Thyroid gland (tissue), 4 donors: ENCODE data around the gene P2RX3. TPM values are rescaled to one million over a fixed set of nuclear protein-coding genes. Genes with fewer than 3 reads are reported as not detected.

Source experiments
- DNase-seq, 2 donors: peaks; one replicate each; pipeline ENCODE4 v3.0.0-alpha.2; 2019
- H3K27ac ChIP-seq, 3 donors: fragments of 200-600 bp; sonication (generic); 1 replicate in 2 of 3; 2 replicates in 1 of 3; pipeline ENCODE4 v1.5.1; 2016 to 2019; ENCODE audit warnings: mild to moderate bottlenecking in 1 of 3, moderate library complexity in 1 of 3
- H3K27me3 ChIP-seq: fragments of 200-600 bp; sonication (generic); one replicate; pipeline ENCODE4 v1.5.1; 2019
- H3K36me3 ChIP-seq, 2 donors: fragments of 200-600 bp; sonication (generic); one replicate each; pipeline ENCODE4 v1.5.1; 2016 to 2019
- H3K4me1 ChIP-seq, 2 donors: fragments of 200-600 bp; sonication (generic); one replicate each; pipeline ENCODE4 v1.5.1; 2017 to 2019
- H3K4me3 ChIP-seq, 3 donors: fragments of 200-600 bp; sonication (generic); replicated peaks in 1 of 3; 1 replicate in 2 of 3; 2 replicates in 1 of 3; pipeline ENCODE4 v1.5.1; 2016; ENCODE audit warnings: mild to moderate bottlenecking in 1 of 3
- H3K9me3 ChIP-seq: fragments of 200-600 bp; sonication (generic); one replicate; pipeline ENCODE4 v1.5.1; 2017
- POLR2A ChIP-seq, 2 donors: fragments of 450-650 bp; IDR thresholded peaks; one replicate each; pipeline ENCODE4 v1.6.1; 2017; ENCODE audit warnings: antibody characterized with exemption in 2 of 2, mild to moderate bottlenecking in 2 of 2, moderate library complexity in 1 of 2
- WGBS, 2 donors: methylation state at CpG; one replicate each; pipeline ENCODE4 v1.1.5; 2017; 5-methylcytosine and 5-hydroxymethylcytosine counted together
- intact Hi-C: fragments of 100-400 bp; cut with DNase I; formaldehyde crosslinking; loops from one replicate; pipeline ENCODE4 v1.15.1; 2023
- total RNA-seq, 4 donors: library from RNA; depleted of rRNA; stranded (reverse); fragments of >200 nt; gene quantifications; one replicate each; pipeline ENCODE4 v1.2.3, GENCODE V29; 2016
- TF ChIP-seq, protein P1 (sequence below), 6 experiments: fragments of 200-600 bp in 3 of 6; fragments of 450-650 bp in 3 of 6; sonication (generic) in 3 of 6; IDR thresholded peaks; one replicate each; pipeline ENCODE4 v1.5.1; 2016 to 2019; ENCODE audit warnings: antibody characterized with exemption in 6 of 6, mild to moderate bottlenecking in 2 of 6, inconsistent platforms in 1 of 6, moderate library complexity in 1 of 6

Gene P2RX3
- total RNA-seq, 4 donors from 2014 or later, result not detected

DNA sequence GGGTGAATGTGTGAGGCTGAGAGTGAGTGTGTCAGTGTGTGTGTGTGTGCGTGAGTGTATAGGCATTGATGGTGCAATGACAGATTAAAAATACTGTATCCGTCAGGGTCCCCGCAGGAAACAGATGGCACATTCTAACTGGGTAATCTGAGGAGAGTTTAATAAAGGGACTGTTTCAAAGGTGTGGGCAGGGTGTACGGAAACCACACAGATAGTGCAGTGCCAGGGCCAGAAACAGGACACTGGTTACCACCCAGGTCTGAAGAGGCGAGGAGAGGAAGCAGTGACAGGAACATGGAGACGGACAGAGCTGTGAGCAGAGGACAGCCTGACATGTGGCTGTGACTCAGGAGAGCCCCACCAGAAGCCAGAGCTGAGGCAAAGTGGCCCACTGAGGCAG lies 16.5 kb downstream of the P2RX3 start:
- no peak overlapping the region for H3K27ac ChIP-seq
- H3K4me1 ChIP-seq, result peaks cover 0 to 3% of the 10 kb centered on the region in 2 donors
- intact Hi-C loops, result no loop called here
- WGBS, 2 donors, result 89 to 90% methylated on average over 6 of the region's 6 CpGs
- TF ChIP-seq, protein P1, sequence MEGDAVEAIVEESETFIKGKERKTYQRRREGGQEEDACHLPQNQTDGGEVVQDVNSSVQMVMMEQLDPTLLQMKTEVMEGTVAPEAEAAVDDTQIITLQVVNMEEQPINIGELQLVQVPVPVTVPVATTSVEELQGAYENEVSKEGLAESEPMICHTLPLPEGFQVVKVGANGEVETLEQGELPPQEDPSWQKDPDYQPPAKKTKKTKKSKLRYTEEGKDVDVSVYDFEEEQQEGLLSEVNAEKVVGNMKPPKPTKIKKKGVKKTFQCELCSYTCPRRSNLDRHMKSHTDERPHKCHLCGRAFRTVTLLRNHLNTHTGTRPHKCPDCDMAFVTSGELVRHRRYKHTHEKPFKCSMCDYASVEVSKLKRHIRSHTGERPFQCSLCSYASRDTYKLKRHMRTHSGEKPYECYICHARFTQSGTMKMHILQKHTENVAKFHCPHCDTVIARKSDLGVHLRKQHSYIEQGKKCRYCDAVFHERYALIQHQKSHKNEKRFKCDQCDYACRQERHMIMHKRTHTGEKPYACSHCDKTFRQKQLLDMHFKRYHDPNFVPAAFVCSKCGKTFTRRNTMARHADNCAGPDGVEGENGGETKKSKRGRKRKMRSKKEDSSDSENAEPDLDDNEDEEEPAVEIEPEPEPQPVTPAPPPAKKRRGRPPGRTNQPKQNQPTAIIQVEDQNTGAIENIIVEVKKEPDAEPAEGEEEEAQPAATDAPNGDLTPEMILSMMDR (IDR thresholded peaks at IDR 0.05), result no peak
- no peak for TF ChIP-seq POLR2A (IDR thresholded peaks at IDR 0.05)
- no peak for DNase-seq
- no peaks in the 10 kb centered on the region for H3K27me3 ChIP-seq
- H3K36me3 ChIP-seq, result no peaks in the 10 kb centered on the region
- H3K4me3 ChIP-seq, result no peak overlapping the region
- no peaks in the 10 kb centered on the region for H3K9me3 ChIP-seq

DNA sequence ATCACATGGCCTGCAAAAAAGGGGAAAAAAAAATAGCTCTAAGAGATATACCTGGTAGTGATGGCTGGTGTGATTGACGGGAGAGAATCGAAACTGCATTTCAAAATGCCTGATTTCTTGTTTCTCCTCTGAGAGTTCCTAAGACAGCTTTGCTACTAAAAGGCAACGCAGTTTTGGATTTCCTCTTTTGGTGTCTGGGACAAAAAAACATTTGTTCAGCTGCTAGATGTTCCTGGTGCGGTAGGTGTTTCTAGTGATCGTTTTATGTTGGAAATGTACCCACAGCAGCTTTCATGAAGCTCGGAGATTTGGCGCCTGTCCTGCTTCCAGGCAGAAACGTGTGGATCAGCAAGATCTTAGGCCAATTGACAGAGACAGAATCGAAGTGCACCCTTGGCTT lies 18.1 kb downstream of the P2RX3 start:
- intact Hi-C loops, result no loop called here
- Histone ChIP-seq H3K36me3 (no peaks in the 10 kb centered on the region), H3K4me1 (no peaks in the 10 kb centered on the region), H3K9me3 (no peaks in the 10 kb centered on the region), H3K27me3 (no peaks in the 10 kb centered on the region), H3K4me3 (no peak overlapping the region), H3K27ac (no peak overlapping the region)
- 79 to 85% methylated on average over 9 of the region's 9 CpGs for WGBS, 2 donors
- no peak for DNase-seq
- TF ChIP-seq, protein P1 (IDR thresholded peaks at IDR 0.05), result no peak

DNA sequence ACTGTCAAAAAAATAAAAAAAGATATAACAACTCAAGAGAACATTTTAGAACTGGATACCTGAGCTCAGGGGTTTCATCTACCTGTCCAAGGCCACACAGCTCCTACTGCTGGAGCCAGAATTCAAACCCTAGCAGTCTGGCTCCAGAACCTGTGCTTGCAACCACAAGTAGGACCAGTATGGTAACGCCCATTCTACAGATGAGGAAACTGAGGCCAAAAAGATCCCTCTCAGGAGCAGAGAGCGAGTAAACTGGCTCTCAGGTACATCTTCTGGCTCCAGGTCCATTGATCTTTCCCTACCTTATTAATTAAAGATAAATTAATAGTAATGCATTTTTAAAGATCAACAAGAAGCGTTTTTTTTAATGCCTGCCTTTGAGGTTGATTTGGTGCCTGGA lies 19.2 kb downstream of the P2RX3 start:
- WGBS, 2 donors, result 90 to 96% methylated on average over 3 of the region's 3 CpGs
- Histone ChIP-seq H3K27me3 (no peaks in the 10 kb centered on the region), H3K27ac (no peak overlapping the region), H3K4me1 (no peaks in the 10 kb centered on the region), H3K36me3 (no peaks in the 10 kb centered on the region), H3K4me3 (no peak overlapping the region), H3K9me3 (no peaks in the 10 kb centered on the region)
- TF ChIP-seq POLR2A (IDR thresholded peaks at IDR 0.05), result no peak
- TF ChIP-seq, protein P1 (IDR thresholded peaks at IDR 0.05), result no peak
- no peak for DNase-seq
- intact Hi-C loops, result no loop called here

DNA sequence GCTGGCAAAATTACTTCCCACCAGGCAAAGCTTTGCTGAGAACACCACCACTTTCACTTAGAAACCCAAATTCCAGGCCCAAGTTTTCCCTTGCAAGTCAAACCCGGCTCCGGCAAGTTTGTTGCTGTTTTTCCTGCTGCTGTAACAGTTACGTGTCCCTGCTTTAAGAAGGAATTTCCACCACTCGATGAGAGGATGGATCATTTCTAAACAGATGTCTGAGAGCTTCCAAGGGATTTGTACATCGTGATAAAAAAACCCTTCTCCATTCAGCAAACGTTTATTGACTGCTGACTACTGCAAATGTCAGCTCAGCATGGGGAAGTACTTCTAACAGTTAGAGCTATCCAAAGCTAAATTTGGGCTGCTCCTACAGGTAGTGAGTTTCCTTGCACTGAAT lies 19.7 kb downstream of the P2RX3 start:
- intact Hi-C loops, result no loop called here
- Histone ChIP-seq H3K36me3 (no peaks in the 10 kb centered on the region), H3K4me1 (no peaks in the 10 kb centered on the region), H3K4me3 (no peak overlapping the region), H3K27me3 (no peaks in the 10 kb centered on the region), H3K9me3 (no peaks in the 10 kb centered on the region), H3K27ac (no peak overlapping the region)
- no peak for DNase-seq
- TF ChIP-seq, protein P1 (IDR thresholded peaks at IDR 0.05), result no peak
- TF ChIP-seq POLR2A (IDR thresholded peaks at IDR 0.05), result no peak
- WGBS, 2 donors, result 49 to 52% methylated on average over 6 of the region's 6 CpGs

DNA sequence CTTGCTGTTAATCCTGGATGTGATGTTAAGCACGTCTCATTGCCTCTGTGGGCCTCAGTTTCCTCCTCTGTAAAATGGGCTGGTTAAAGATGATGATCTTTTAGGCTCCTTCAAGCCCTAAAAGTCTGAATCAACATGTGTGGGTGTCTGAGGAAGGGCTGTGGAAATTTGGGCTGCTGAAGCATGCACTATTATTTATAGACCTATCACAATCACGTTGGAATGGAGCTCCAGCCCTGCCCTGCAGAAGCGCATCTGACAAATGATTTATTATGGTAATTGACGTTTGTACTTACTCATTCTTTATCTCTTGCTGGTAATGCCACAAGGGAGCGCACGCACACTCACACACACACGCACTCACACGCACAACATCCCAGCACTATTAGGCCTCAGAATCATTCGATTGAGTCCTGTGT lies 20.4 kb downstream of the P2RX3 start:
- H3K4me3 ChIP-seq, result no peak overlapping the region
- intact Hi-C loops, result no loop called here
- no peaks in the 10 kb centered on the region for H3K27me3 ChIP-seq
- TF ChIP-seq, protein P1 (IDR thresholded peaks at IDR 0.05), result no peak
- no peak for TF ChIP-seq POLR2A (IDR thresholded peaks at IDR 0.05)
- DNase-seq, result no peak
- no peaks in the 10 kb centered on the region for H3K9me3 ChIP-seq
- no peak overlapping the region for H3K27ac ChIP-seq
- H3K36me3 ChIP-seq, result no peaks in the 10 kb centered on the region
- H3K4me1 ChIP-seq, result no peaks in the 10 kb centered on the region
- 85 to 87% methylated on average over 9 of the region's 9 CpGs for WGBS, 2 donors
